ENCODE data around the gene SLC8B1.

SLC8B1 gene

DNA sequence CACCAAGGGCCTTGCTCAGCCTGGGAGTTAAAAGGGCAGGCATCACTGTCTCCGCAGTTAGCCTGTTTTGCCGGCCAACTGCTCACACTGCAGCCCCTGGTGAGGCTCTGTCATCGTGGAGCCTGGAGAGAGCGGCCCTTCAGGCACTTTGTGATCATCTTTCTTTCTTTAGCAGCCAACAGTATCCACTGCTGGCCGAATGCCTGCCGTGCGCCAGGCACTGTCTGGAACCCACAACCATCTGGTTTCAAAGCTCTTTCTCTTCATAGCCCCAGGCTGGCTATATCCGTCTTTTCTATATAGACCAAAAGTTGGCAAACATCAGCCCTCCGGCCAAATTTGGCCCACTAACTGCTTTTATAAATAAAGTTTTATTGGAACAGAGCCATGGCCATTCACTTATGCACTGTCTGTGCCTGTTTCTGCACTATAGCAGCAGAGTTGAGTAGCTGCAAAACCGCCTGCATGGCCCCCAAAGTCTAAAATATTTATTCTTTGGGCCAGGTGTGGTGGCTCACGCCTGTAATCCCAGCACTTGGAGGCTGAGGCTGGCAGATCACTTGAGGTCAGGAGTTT, 29.5 kb downstream of the SLC8B1 start:
- Histone ChIP-seq H3K79me2 (ENCODE audit: low read length) (no peaks in the 10 kb centered on the region), H3K27ac (ENCODE audit: low read length) (no peak overlapping the region), H3K4me3 (ENCODE audit: low read length) (no peak overlapping the region), H2AFZ (ENCODE audit: low read depth, low read length) (no peak overlapping the region), H3K4me2 (ENCODE audit: low read length) (no peak overlapping the region), H3K9me3 (ENCODE audit: insufficient read depth, low read length) (no peaks in the 10 kb centered on the region), H3K4me1 (ENCODE audit: low read length) (no peaks in the 10 kb centered on the region), H3K36me3 (replicated peaks; ENCODE audit: low read depth, low read length) (no peaks in the 10 kb centered on the region), H3K27me3 (ENCODE audit: low read depth, low read length) (no peaks in the 10 kb centered on the region), H4K20me1 (ENCODE audit: insufficient read depth, low read length) (no peaks in the 10 kb centered on the region), H3K9ac (ENCODE audit: low read length) (no peak overlapping the region)
- TF ChIP-seq, protein P1, sequence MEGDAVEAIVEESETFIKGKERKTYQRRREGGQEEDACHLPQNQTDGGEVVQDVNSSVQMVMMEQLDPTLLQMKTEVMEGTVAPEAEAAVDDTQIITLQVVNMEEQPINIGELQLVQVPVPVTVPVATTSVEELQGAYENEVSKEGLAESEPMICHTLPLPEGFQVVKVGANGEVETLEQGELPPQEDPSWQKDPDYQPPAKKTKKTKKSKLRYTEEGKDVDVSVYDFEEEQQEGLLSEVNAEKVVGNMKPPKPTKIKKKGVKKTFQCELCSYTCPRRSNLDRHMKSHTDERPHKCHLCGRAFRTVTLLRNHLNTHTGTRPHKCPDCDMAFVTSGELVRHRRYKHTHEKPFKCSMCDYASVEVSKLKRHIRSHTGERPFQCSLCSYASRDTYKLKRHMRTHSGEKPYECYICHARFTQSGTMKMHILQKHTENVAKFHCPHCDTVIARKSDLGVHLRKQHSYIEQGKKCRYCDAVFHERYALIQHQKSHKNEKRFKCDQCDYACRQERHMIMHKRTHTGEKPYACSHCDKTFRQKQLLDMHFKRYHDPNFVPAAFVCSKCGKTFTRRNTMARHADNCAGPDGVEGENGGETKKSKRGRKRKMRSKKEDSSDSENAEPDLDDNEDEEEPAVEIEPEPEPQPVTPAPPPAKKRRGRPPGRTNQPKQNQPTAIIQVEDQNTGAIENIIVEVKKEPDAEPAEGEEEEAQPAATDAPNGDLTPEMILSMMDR (IDR thresholded peaks at IDR 0.05; ENCODE audit: low read depth, low read length), result no peak
- no peak for TF ChIP-seq EZH2phosphoT487 (IDR thresholded peaks at IDR 0.05; ENCODE audit: low read depth)

DNA sequence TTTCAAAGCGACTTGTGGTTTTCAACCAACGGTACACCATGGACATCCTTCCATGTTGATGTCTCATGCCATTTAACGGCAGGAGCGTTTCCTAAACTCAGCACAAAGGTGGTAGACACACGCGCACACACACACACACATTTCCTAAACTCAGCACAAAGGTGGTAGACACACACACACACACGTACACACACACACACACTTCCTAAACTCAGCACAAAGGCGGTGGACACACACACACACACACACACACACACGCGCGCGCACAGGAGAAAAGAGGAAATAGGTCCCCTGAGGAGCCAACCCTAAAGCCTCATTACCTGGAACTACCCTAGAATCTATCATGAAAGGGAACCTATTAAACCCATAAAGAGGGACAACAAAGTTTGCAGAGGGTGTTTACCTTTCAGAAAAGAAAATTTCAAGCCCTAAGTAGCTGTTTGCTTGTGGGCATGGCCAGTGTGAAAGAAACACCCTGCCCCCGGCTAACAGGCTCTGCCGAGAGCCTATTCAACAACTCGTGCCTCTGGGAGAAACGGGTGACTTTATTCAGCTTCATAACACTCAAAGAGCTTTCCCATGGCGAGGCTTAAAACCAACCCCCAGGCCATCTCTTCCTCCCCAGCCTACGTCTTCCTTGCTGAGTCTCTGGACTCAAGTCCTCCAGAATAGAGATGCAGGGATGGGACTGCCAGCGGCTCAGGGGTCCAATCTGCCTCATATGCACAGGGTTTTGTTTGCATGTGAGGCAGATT, 31.8 kb downstream of the SLC8B1 start:
- H3K27me3 ChIP-seq (ENCODE audit: low read depth, low read length), result no peaks in the 10 kb centered on the region
- H3K79me2 ChIP-seq (ENCODE audit: low read length), result no peaks in the 10 kb centered on the region
- no peaks in the 10 kb centered on the region for H3K36me3 ChIP-seq (replicated peaks; ENCODE audit: low read depth, low read length)
- H2AFZ ChIP-seq (ENCODE audit: low read depth, low read length), result no peak overlapping the region
- H3K4me1 ChIP-seq (ENCODE audit: low read length), result no peaks in the 10 kb centered on the region
- TF ChIP-seq EZH2phosphoT487 (IDR thresholded peaks at IDR 0.05; ENCODE audit: low read depth), result no peak
- TF ChIP-seq, protein P1 (IDR thresholded peaks at IDR 0.05; ENCODE audit: low read depth, low read length), result no peak
- no peak overlapping the region for H3K9ac ChIP-seq (ENCODE audit: low read length)
- no peak overlapping the region for H3K4me3 ChIP-seq (ENCODE audit: low read length)
- no peaks in the 10 kb centered on the region for H3K9me3 ChIP-seq (ENCODE audit: insufficient read depth, low read length)
- no peak overlapping the region for H3K27ac ChIP-seq (ENCODE audit: low read length)
- H3K4me2 ChIP-seq (ENCODE audit: low read length), result no peak overlapping the region
- H4K20me1 ChIP-seq (ENCODE audit: insufficient read depth, low read length), result no peaks in the 10 kb centered on the region

DNA sequence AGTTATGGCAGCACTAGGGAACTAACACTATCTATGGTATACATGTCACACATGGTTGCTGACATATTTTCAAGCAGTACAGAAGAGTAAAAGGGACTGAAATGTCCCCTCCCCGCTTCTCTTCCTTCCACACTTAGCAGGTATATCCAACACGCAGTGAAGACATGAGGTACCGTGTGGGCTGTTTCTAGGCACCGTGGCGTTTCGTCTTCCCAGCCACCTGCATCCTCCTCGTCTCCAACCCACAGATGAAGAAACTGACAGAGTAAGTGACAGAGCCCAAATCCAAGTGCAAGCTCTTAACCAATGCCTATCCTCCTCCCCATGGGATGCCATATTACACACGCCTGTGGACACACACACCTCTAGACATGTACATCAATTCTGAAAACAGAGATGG, 32.4 kb downstream of the SLC8B1 start:
- Histone ChIP-seq H3K4me2 (ENCODE audit: low read length) (no peak overlapping the region), H3K9ac (ENCODE audit: low read length) (no peak overlapping the region), H3K4me3 (ENCODE audit: low read length) (no peak overlapping the region), H3K9me3 (ENCODE audit: insufficient read depth, low read length) (no peaks in the 10 kb centered on the region), H4K20me1 (ENCODE audit: insufficient read depth, low read length) (no peaks in the 10 kb centered on the region), H2AFZ (ENCODE audit: low read depth, low read length) (no peak overlapping the region), H3K79me2 (ENCODE audit: low read length) (no peaks in the 10 kb centered on the region), H3K27ac (ENCODE audit: low read length) (no peak overlapping the region), H3K36me3 (replicated peaks; ENCODE audit: low read depth, low read length) (peaks cover 2% of the 10 kb centered on the region), H3K27me3 (ENCODE audit: low read depth, low read length) (no peaks in the 10 kb centered on the region), H3K4me1 (ENCODE audit: low read length) (no peaks in the 10 kb centered on the region)
- no peak for TF ChIP-seq EZH2phosphoT487 (IDR thresholded peaks at IDR 0.05; ENCODE audit: low read depth)
- TF ChIP-seq, protein P1 (IDR thresholded peaks at IDR 0.05; ENCODE audit: low read depth, low read length), result no peak

DNA sequence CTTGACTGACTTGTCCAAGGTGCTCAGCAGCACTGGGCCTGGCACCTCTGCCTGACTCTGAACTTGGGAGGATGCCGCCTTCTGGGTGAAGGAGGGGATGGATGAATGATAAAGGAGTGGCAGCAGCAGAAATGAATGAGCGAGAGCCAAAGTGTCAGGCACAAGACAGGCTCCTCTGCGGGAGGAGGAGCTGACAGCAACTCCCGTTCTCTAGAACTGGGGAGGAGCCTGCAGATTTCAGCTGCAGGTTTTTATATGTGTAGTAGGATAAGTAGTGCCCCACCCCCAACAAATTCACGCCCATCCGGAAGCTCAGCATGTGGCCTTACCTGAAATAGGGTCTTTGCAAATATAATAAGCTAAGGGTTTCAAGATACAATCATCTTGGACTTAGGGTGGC, 33.1 kb downstream of the SLC8B1 start:
- peaks cover 7% of the 10 kb centered on the region for H3K36me3 ChIP-seq (replicated peaks; ENCODE audit: low read depth, low read length)
- H3K4me3 ChIP-seq (ENCODE audit: low read length), result no peak overlapping the region
- H3K9me3 ChIP-seq (ENCODE audit: insufficient read depth, low read length), result no peaks in the 10 kb centered on the region
- TF ChIP-seq EZH2phosphoT487 (IDR thresholded peaks at IDR 0.05; ENCODE audit: low read depth), result no peak
- TF ChIP-seq, protein P1 (IDR thresholded peaks at IDR 0.05; ENCODE audit: low read depth, low read length), result no peak
- H3K27ac ChIP-seq (ENCODE audit: low read length), result no peak overlapping the region
- no peak overlapping the region for H2AFZ ChIP-seq (ENCODE audit: low read depth, low read length)
- no peaks in the 10 kb centered on the region for H3K79me2 ChIP-seq (ENCODE audit: low read length)
- no peaks in the 10 kb centered on the region for H3K4me1 ChIP-seq (ENCODE audit: low read length)
- H3K4me2 ChIP-seq (ENCODE audit: low read length), result no peak overlapping the region
- H3K9ac ChIP-seq (ENCODE audit: low read length), result no peak overlapping the region
- no peaks in the 10 kb centered on the region for H3K27me3 ChIP-seq (ENCODE audit: low read depth, low read length)
- no peaks in the 10 kb centered on the region for H4K20me1 ChIP-seq (ENCODE audit: insufficient read depth, low read length)
